BJ (cell line): ENCODE data around the gene ZWILCH. TPM values are rescaled to one million over a fixed set of nuclear protein-coding genes. Genes with fewer than 3 reads are reported as not detected.

Experiments used
- CTCF ChIA-PET: fragments of 350-600 bp; formaldehyde crosslinking; extraction: SDS; loops from one replicate; lab custom pipeline; 2021; ENCODE audit warnings: antibody characterized with exemption, inconsistent platforms; lab: Yijun Ruan, JAX
- POLR2A ChIA-PET: fragments of 300-600 bp; sonication (Branson Sonifier 250); formaldehyde crosslinking; extraction: SDS; loops from one replicate; lab custom pipeline; 2021; ENCODE audit warnings: antibody characterized with exemption; lab: Charles Lee
- DNase-seq: peaks from one replicate; pipeline ENCODE4 v3.0.0-alpha.2; 2011; ENCODE audit warnings: low read depth
- H3K27me3 ChIP-seq: 2 replicates; pipeline ENCODE4 v1.6.0; 2011; ENCODE audit warnings: low read length; ENCODE audit not compliant: control insufficient read depth, insufficient read depth
- H3K36me3 ChIP-seq: 2 replicates; pipeline ENCODE4 v1.5.1; 2011; ENCODE audit warnings: low read length; ENCODE audit not compliant: control insufficient read depth, insufficient read depth
- H3K4me3 ChIP-seq: 2 replicates; pipeline ENCODE4 v1.5.1; 2011; ENCODE audit warnings: low read depth, mild to moderate bottlenecking, control low read depth, low read length
- CTCF ChIP-seq: IDR thresholded peaks from 2 replicates; pipeline ENCODE4 v1.5.1; 2011; ENCODE audit warnings: low read depth, mild to moderate bottlenecking, control low read depth, inconsistent platforms, low read length, moderate library complexity; ENCODE audit not compliant: insufficient read depth
- polyA plus RNA-seq: library from polyadenylated mRNA; depleted of rRNA; stranded (reverse); fragments of >200 nt; gene quantifications from 2 replicates; pipeline ENCODE4 v1.2.3, GENCODE V29; 2011

The ZWILCH gene
- polyA plus RNA-seq, 1 experiment = 10.5 TPM

GRCh38 chr15:66572146-66572545, 67.0 kb downstream of the ZWILCH start:
- ChIA-PET CTCF (no interaction called here), POLR2A (no interaction called here)
- no peak for TF ChIP-seq CTCF
- H3K27me3 ChIP-seq = no peaks in the 10 kb centered on the region
- H3K4me3 ChIP-seq = no peak overlapping the region
- no peaks in the 10 kb centered on the region for H3K36me3 ChIP-seq
- no peak for DNase-seq

GRCh38 chr15:66573348-66573718, 68.2 kb downstream of the ZWILCH start:
- Histone ChIP-seq H3K27me3 (no peaks in the 10 kb centered on the region), H3K36me3 (no peaks in the 10 kb centered on the region), H3K4me3 (no peak overlapping the region)
- POLR2A ChIA-PET = no interaction called here
- CTCF ChIA-PET = interaction anchor here (1.1 to 1.3 kb wide), 2 partner anchors 17 to 45 kb away, joined by 3 to 4 read pairs; no protein-coding TSS in a partner anchor
- TF ChIP-seq CTCF = no peak
- DNase-seq = no peak

- Histone ChIP-seq H3K4me3 (no peak overlapping the region), H3K27me3 (no peaks in the 10 kb centered on the region), H3K36me3 (no peaks in the 10 kb centered on the region)
- ChIA-PET POLR2A (no interaction called here), CTCF (interaction anchor here (0.7 to 1.9 kb wide), 7 partner anchors 8 to 330 kb away, joined by 3 to 12 read pairs (median 4); partner anchors contain the start of gene LCTL)
- DNase-seq = peak; percentile 79
- TF ChIP-seq CTCF = no peak
Measured at GRCh38 chr15:66573719-66574595, 68.8 kb downstream of the ZWILCH start.

- no peak for DNase-seq
- no peak overlapping the region for H3K4me3 ChIP-seq
- H3K27me3 ChIP-seq = no peaks in the 10 kb centered on the region
- H3K36me3 ChIP-seq = no peaks in the 10 kb centered on the region
- TF ChIP-seq CTCF = no peak
- CTCF ChIA-PET = interaction anchor here (0.7 to 1.9 kb wide), 5 partner anchors 8 to 329 kb away, joined by 3 to 12 read pairs (median 4); partner anchors contain the start of gene LCTL
- POLR2A ChIA-PET = no interaction called here
Measured at GRCh38 chr15:66574596-66574950, 69.4 kb downstream of the ZWILCH start.

- ChIA-PET CTCF (interaction anchor here (1.2 kb wide), 1 partner anchor 11 kb away, joined by 3 read pairs; no protein-coding TSS in a partner anchor), POLR2A (no interaction called here)
- no peak for TF ChIP-seq CTCF
- Histone ChIP-seq H3K4me3 (no peak overlapping the region), H3K27me3 (no peaks in the 10 kb centered on the region), H3K36me3 (no peaks in the 10 kb centered on the region; the same call in 1 of the 2 replicates)
- DNase-seq = no peak
Measured at GRCh38 chr15:66578286-66578875, 73.3 kb downstream of the ZWILCH start.
